PFSK-1 (cell line): Measurements from ENCODE around the gene LBX1.

Experiments used
- FOXP2 ChIP-seq: optimal IDR thresholded peaks from 2 replicates; pipeline ENCODE3; 2011; ENCODE audit warnings: borderline replicate concordance, control low read depth, inconsistent platforms; ENCODE audit not compliant: insufficient read depth; ENCODE audit errors: extremely low read length, extremely low read depth
- POLR2AphosphoS5 ChIP-seq: IDR thresholded peaks from 2 replicates; pipeline ENCODE4 v1.6.1; 2012; ENCODE audit warnings: low read depth, mild to moderate bottlenecking, control low read depth, low read length, moderate library complexity
- SIN3A ChIP-seq: IDR thresholded peaks from 2 replicates; pipeline ENCODE4 v1.6.1; 2012; ENCODE audit warnings: mild to moderate bottlenecking, low read length, moderate library complexity, borderline replicate concordance; ENCODE audit not compliant: insufficient read depth
- TAF1 ChIP-seq: IDR thresholded peaks from 2 replicates; pipeline ENCODE4 v1.6.1; 2012; ENCODE audit warnings: low read length, control low read depth, borderline replicate concordance; ENCODE audit not compliant: insufficient read depth
- TF ChIP-seq, protein P1 (sequence below), 2 experiments: IDR thresholded peaks; 2 replicates each; pipeline versions ENCODE4 v1.6.1 to v1.8.0; 2011 to 2012; ENCODE audit warnings: low read depth in 2 of 2, low read length in 2 of 2, control low read depth in 1 of 2, inconsistent platforms in 1 of 2, mild to moderate bottlenecking in 1 of 2, moderate library complexity in 1 of 2; ENCODE audit not compliant: insufficient read depth in 1 of 2

DNA sequence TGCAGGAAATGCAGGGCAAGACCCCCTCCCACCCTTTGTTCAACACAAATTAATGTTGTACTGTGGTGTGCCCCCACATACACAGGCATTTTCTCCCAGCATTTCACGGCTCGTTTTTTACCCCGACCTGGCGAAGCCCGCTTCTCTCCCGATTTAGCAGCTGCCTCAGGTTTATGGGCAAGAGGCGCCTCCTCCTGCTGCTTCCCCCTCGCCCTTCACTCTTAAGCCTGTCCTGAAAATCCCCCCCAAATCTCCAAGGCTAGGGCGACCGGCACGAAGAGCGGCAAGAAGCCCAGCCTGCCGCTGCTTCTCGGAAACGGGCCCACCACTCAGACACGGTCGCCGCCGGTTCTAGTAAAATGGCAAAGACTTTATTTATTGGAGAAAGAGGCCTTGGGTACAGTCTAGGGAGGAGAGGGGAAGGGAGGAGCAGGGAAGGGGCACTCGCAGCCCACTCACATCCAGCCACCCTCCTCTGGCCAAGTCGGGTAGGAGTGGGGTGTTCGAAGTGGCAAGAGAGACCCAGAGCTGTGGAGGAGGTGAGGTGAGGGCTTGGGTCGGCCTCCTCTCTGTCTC is 3.3 kb downstream of the LBX1 start:
- no peak for TF ChIP-seq POLR2AphosphoS5
- TF ChIP-seq TAF1 = no peak
- TF ChIP-seq, protein P1, sequence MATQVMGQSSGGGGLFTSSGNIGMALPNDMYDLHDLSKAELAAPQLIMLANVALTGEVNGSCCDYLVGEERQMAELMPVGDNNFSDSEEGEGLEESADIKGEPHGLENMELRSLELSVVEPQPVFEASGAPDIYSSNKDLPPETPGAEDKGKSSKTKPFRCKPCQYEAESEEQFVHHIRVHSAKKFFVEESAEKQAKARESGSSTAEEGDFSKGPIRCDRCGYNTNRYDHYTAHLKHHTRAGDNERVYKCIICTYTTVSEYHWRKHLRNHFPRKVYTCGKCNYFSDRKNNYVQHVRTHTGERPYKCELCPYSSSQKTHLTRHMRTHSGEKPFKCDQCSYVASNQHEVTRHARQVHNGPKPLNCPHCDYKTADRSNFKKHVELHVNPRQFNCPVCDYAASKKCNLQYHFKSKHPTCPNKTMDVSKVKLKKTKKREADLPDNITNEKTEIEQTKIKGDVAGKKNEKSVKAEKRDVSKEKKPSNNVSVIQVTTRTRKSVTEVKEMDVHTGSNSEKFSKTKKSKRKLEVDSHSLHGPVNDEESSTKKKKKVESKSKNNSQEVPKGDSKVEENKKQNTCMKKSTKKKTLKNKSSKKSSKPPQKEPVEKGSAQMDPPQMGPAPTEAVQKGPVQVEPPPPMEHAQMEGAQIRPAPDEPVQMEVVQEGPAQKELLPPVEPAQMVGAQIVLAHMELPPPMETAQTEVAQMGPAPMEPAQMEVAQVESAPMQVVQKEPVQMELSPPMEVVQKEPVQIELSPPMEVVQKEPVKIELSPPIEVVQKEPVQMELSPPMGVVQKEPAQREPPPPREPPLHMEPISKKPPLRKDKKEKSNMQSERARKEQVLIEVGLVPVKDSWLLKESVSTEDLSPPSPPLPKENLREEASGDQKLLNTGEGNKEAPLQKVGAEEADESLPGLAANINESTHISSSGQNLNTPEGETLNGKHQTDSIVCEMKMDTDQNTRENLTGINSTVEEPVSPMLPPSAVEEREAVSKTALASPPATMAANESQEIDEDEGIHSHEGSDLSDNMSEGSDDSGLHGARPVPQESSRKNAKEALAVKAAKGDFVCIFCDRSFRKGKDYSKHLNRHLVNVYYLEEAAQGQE (IDR thresholded peaks at IDR 0.05; ENCODE audit: insufficient read depth in 1 of 2, low read depth in 2 of 2, low read length in 2 of 2) = no peak
- no peak for TF ChIP-seq SIN3A
- TF ChIP-seq FOXP2 = no peak
